GM12873 (cell line): ENCODE data around the gene LRRC4C.

Experiments
- TF ChIP-seq, protein P1 (sequence below): IDR thresholded peaks from 2 replicates; pipeline ENCODE4 v1.5.1; 2012; ENCODE audit warnings: low read depth, mild to moderate bottlenecking, moderate library complexity, low read length, control low read depth; ENCODE audit not compliant: insufficient read depth; ENCODE audit errors: missing control alignments

LRRC4C gene

DNA sequence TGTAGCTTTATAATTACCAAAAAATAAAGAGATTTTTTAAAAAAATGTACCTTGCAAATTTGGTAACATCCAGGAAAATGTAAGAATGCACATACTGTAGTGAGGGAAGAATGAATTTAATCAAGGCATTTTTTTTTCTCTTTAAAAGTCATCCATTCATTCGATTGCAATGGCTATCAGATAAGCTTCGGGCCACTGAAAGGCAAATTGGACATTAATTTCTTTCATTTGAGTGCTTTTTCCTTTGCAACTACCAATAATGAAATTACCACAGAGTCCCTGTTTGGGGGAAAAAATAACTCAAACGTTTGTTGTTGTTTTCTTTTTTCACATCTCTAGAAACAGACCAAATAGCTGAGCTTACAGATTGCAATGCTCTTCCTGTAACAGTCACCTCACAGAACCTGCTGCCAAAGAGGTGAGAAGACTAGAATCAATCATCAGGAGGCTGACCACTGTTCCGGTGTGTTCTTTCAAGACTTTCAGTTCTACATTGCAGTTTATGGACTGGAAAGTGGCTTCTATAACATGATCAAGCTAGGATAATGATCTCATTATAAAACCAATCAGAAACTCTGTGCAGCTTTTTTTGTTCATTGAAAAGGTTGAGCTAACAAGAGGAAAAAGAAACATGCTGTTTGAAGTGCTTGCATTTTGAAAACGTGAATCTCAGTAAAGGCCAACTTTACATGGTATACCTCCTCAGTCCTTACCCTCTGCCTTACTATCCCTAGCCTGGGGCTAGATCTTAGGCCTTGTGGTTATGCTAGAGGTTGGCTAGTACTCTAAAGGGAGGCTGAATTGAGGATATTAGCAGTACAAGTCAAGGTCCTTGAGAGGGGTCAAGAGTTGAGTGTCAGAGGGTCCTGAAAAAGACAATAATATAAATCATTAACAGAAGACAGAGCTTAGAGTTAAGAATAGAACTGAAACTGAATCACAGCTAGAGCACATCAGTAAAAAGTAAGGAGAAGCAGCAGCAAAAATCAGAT lies 1276.1 kb downstream of the LRRC4C start:
- TF ChIP-seq, protein P1, sequence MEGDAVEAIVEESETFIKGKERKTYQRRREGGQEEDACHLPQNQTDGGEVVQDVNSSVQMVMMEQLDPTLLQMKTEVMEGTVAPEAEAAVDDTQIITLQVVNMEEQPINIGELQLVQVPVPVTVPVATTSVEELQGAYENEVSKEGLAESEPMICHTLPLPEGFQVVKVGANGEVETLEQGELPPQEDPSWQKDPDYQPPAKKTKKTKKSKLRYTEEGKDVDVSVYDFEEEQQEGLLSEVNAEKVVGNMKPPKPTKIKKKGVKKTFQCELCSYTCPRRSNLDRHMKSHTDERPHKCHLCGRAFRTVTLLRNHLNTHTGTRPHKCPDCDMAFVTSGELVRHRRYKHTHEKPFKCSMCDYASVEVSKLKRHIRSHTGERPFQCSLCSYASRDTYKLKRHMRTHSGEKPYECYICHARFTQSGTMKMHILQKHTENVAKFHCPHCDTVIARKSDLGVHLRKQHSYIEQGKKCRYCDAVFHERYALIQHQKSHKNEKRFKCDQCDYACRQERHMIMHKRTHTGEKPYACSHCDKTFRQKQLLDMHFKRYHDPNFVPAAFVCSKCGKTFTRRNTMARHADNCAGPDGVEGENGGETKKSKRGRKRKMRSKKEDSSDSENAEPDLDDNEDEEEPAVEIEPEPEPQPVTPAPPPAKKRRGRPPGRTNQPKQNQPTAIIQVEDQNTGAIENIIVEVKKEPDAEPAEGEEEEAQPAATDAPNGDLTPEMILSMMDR: no peak

DNA sequence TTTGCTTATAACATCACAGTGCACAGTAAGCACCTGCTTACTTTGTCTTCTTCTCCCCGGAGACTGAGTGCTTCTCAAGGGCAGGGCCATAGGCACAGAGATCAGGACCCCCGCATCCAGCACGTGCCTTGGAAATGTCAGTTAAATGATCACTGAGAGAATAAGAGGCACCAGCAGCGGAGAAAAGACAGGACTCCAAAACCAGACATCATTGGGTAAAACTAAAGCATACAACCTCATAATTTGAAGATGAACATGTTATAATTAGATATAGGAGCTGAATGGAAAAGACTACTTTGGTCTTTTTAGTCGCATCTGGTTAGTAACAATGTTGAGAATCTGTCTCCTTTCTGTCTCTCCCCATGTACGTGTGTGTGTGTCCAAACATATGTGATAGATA lies 1279.9 kb downstream of the LRRC4C start:
- TF ChIP-seq, protein P1: no peak

DNA sequence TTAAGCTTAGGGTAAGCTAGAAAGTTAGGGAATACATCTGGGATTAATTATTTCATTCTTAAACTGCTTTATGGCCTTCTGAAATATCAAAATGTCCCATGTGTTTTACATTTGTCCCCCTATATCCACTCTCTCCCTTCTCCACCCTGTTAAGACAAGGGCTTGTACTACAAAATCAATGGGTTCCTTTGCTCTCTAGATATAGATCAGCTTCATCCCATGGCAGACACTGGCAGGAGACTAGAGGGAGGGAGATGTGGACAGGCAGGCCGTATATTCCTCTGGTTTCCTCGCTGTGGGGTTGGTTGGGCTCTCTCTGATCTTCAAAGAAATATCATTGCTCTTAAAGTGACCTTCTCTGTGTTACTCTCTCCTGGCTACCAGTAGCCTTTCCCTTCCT lies 1281.0 kb downstream of the LRRC4C start:
- TF ChIP-seq, protein P1: no peak

DNA sequence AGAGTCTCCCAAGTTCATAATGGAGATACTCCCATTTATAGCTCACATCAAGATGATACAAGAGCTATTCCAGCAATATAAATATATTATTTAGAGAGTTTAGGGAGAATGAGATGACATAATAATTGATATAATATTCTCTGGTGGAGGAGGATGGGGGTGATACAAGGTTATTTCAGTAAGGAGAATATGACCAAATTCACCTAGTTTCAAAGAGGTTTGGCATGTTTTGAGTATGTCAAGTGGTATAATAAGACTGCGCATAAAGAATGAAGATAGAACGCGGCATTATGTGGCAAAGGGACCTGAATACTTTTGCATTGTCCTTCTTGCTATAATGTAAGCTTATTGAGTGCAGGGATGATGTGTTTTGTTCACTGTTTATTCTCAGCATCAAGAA lies 1283.5 kb downstream of the LRRC4C start:
- TF ChIP-seq, protein P1: no peak

DNA sequence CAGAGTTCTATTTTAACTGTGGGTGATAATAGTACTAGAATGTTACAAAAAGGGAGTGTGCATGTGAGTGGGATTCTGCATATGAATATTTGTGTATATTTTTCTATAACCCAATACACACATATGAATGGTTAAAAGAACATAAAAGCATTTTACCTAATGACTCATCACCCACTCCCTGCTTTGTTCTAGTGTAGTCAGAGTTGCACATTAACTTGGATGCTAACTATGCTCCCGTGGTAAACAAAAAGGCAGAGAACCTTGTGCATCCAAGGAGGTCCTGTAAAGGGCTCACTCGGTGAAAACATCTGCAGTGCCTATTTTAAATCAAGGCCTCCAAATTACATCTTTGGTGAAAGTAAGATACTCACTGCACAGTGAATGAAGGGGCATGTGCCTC lies 1289.4 kb downstream of the LRRC4C start:
- TF ChIP-seq, protein P1: no peak

DNA sequence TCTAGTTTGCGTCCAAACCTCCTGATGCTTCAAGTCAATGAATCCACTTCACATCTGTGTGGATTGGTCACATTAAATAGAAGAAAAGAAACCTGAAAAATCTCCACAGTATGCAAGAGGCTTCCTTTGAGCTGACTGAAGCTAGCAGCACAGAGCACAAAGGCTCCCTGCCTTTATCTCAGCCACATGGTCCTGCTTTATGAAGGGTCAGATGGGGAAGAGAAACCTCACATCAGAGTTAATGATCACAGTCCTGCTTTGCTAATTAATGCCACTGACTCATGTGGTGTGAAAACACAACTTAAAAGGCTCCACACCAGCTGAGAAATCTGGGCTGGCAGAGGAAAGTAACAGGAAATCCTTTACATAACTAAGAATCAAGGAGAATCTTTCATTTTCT lies 1291.0 kb downstream of the LRRC4C start:
- TF ChIP-seq, protein P1: no peak

DNA sequence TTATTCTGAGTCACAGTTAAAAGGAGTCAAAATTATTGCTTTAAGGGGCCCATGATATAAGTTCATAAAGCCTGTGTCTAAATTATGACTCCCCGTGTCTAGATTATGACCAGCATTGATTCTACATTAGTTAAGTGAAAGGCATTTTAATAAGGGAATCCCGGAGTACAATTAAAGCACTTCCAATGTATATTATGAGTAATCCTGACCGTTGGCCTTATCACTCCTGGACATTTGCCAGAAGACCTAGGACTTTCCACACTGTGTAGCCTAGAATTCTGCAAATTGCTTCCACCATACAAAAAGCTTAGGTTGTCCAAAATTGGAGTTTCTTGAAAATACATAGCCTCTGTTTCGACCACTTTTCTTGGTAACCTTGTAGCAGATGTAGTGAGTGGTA lies 1292.6 kb downstream of the LRRC4C start:
- TF ChIP-seq, protein P1: no peak
